T-helper 1 cell treated with Interleukin-12 subunit alpha and Interleukin-12 subunit beta and Interleukin-4 antibody, amounts not matched to agents 30 ng/mL and 1 ng/mL, for 36 hours (primary cell): Measurements from ENCODE around the gene LCN2. TPM values are rescaled to one million over a fixed set of nuclear protein-coding genes. Genes with fewer than 3 reads are reported as not detected.

ENCODE experiments used
- intact Hi-C: fragments of 100-400 bp; cut with micrococcal nuclease; formaldehyde crosslinking; loops from one replicate; pipeline ENCODE4 v1.15.1; 2024
- total RNA-seq: library from RNA; stranded (reverse); gene quantifications from 2 replicates; pipeline ENCODE4 v1.2.3, GENCODE V29; 2022

Gene LCN2
- total RNA-seq, 1 donor from 2014 or later, result not detected

- intact Hi-C loops, result loop anchor here (1.0 to 5.0 kb wide), 7 partner anchors 13 to 362 kb away; partner anchors contain the start of genes BBLN, COQ4, DNM1 and SLC27A4
These were observed 41.5 kb downstream of the LCN2 start for GRCh38 chr9:128190516-128191405.

GRCh38 chr9:128191406-128192046 lies 42.3 kb downstream of the LCN2 start, which contains the start of gene CIZ1:
Gene CIZ1 (minus strand): TSS chr9:128191572. CDS start chr9:128190857, 715 bp downstream.
- intact Hi-C loops, result loop anchor here (1.0 to 5.0 kb wide), 7 partner anchors 12 to 361 kb away; partner anchors contain the start of genes BBLN, COQ4, DNM1 and SLC27A4

DNA sequence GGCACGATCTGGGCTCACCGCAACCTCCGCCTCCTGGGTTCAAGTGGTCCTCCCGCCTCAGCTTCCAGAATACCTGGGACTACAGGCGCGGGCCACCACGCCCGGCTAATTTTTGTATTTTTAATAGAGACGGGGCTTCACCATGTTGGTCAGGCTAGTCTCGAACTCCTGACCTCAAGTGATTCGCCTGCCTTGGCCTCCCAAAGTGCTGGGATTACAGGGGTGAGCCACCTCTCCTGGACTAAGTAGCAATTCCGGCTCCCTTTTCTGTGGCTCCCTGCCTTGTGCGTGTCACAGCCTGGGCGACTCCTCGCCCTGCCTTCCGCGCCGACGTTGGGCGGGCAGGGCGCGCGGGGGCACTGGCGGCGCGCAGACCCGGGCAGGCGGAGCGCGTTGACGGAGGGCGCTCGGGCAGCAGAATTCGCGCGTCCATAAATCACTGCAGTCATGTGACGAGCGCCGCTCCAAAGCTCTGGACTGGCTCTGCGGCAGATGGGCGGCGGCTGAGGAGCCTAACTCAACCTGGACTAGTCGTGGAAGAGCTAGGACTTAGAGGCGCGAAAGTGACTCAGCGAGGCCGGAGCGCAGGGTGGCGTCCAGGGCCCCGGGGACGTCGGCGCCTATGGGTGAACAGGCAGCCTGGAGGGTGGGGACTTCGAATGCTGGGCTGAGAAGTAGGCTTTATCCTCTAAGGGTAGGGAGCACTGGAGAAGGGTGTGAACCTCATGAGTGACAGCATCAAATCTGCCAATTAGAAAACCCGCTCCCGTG lies 43.5 kb downstream of the LCN2 start:
- intact Hi-C loops, result loop anchor here (5.0 kb wide), 1 partner anchor 360 kb away; the partner anchor contains the start of gene SPTAN1

GRCh38 chr9:128193469-128194096 lies 44.3 kb downstream of the LCN2 start:
- intact Hi-C loops, result loop anchor here (5.0 kb wide), 1 partner anchor 359 kb away; the partner anchor contains the start of gene SPTAN1

- intact Hi-C loops, result loop anchor here (5.0 kb wide), 1 partner anchor 74 kb away; the partner anchor contains the start of gene PTGES2
These were observed 52.5 kb downstream of the LCN2 start for GRCh38 chr9:128201441-128202369.

DNA sequence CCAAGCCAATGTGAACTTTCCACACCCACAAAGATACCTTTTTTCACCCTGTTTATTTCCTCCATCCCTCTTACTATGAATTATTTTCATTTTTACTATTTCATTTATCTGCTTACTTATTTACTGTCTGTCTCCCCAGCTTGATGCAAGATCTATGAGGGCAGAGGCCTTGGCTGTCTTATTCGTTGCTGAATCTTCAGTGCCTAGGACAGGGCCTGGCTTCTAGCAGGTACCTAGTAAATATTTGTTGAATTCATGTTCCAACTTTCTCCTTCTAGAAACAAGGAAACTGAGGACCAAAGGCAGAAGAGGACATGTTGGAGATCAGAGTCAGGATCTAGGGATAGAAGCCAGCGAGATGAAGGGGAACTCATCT lies 53.4 kb downstream of the LCN2 start:
- intact Hi-C loops, result loop anchor here (1.0 to 5.0 kb wide), 8 partner anchors 11 to 909 kb away; partner anchors contain the start of genes BBLN, CIZ1, GOLGA2 and NAIF1

Other genes with a start within 250 kb of the LCN2 start
- gene ST6GALNAC6, start 249.8 kb upstream of the LCN2 start, total RNA-seq, result 114 and 116 TPM in 2 replicates
- gene ST6GALNAC4, start 232.4 kb upstream of the LCN2 start, total RNA-seq, result 28.4 and 32.2 TPM in 2 replicates
- gene PIP5KL1, start 218.7 kb upstream of the LCN2 start, total RNA-seq, result 1.7 and 1.8 TPM in 2 replicates
- gene DPM2, start 211.6 kb upstream of the LCN2 start, total RNA-seq, result 51.3 and 53.8 TPM in 2 replicates
- gene EEIG1, start 168.5 kb upstream of the LCN2 start, total RNA-seq, result 175 and 186 TPM in 2 replicates
- gene NAIF1, start 82.1 kb upstream of the LCN2 start, total RNA-seq, result 12.6 and 13.8 TPM in 2 replicates
- 13.9 and 14.8 TPM in 2 replicates for gene SLC25A25, start 81.2 kb upstream of the LCN2 start, total RNA-seq
- 65.4 and 74.4 TPM in 2 replicates for gene PTGES2, start 21.7 kb upstream of the LCN2 start, total RNA-seq
- gene BBLN, start 10.8 kb downstream of the LCN2 start, total RNA-seq, result 79.8 and 83.8 TPM in 2 replicates
- 142 and 148 TPM in 2 replicates for gene CIZ1, start 42.1 kb downstream of the LCN2 start, total RNA-seq
- gene DNM1, start 53.9 kb downstream of the LCN2 start, total RNA-seq, result 0.37 and 0.49 TPM in 2 replicates
- 53.0 and 63.9 TPM in 2 replicates for gene GOLGA2, start 126.6 kb downstream of the LCN2 start, total RNA-seq
- gene SWI5, start 126.8 kb downstream of the LCN2 start, total RNA-seq, result 9.1 and 9.7 TPM in 2 replicates
- gene TRUB2, start 173.0 kb downstream of the LCN2 start, total RNA-seq, result 27.9 and 29.0 TPM in 2 replicates
- 42.1 and 42.4 TPM in 2 replicates for gene COQ4, start 173.4 kb downstream of the LCN2 start, total RNA-seq
- gene SLC27A4, start 191.1 kb downstream of the LCN2 start, total RNA-seq, result 25.3 and 25.8 TPM in 2 replicates
- gene URM1, start 221.9 kb downstream of the LCN2 start, total RNA-seq, result 70.7 and 75.8 TPM in 2 replicates